ENCODE measurements around the gene RPRD1A. TPM values are rescaled to one million over a fixed set of nuclear protein-coding genes. Genes with fewer than 3 reads are reported as not detected.
"Not testable (repeated sequence)": the region's sequence is repeated elsewhere in the genome, so short reads cannot be mapped to it uniquely, and the experiment has no call there.

Gene RPRD1A, protein sequence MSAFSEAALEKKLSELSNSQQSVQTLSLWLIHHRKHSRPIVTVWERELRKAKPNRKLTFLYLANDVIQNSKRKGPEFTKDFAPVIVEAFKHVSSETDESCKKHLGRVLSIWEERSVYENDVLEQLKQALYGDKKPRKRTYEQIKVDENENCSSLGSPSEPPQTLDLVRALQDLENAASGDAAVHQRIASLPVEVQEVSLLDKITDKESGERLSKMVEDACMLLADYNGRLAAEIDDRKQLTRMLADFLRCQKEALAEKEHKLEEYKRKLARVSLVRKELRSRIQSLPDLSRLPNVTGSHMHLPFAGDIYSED
- total RNA-seq = 39.7 and 41.3 TPM in 2 replicates

DNA sequence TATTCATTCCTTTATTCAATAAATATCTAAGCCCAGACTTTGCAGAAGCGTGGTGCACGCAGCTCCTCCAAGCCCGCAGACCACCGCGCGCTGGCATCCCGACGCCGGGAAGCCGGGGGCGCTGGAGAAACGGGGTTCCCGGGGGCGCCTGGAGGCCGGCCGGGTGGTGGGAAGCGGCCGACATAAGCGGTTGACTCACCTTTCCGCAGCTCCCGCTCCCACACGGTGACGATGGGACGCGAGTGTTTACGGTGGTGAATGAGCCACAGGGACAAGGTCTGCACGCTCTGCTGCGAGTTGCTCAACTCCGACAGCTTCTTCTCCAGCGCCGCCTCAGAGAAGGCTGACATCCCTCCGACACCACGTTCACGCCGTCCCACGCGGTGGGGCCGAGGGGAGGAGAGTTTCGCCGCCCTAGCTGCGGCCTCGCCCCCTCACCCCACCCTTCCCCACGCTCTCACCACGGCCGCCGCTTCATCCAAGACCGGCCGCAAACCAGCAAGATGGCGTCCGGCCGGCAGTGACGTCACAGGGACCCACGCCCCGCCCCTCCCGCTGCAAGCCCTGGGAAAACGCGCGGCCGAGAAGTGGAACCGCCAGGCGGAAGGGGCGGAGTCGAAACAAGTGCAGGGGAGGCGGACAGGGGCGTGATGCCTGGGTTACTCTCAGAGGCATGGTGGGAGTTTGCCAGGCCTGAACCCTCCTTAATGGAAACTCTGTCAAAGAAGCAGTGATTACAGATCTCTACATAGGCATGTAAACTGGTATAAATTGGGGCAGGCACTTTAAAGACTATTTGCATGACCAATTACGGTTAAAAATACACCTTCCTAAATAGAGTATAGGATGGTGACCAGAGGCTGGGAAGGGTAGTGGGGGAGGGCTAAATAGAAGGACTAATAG lies at the start of gene RPRD1A:
RPRD1A (minus strand) TSS at position 505 of the 903 bp plus-strand sequence; CDS start at position 350, 155 bp downstream.
- no peak for DNase-seq (ENCODE audit: extremely low read depth, low read depth, low spot score)

DNA sequence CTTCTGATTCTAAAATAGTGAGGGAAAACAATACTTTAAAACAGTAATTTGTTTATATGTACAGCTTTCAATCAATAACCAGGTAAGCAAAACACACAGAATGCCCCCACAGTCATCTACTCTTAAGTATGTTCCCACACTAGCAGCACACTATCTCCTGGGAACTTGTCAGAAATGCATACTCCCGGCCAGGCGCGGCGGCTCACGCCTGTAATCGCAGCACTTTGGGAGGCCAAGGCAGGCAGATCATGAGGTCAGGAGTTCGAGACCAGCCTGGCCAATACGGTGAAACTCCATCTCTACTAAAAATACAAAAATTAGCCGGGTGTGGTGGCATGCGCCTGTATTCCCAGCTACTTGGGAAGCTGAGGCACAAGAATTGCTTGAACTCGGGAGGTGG lies 49.4 kb upstream of the RPRD1A start:
- not testable (repeated sequence) for DNase-seq (ENCODE audit: extremely low read depth, low read depth, low spot score)

- no peak for DNase-seq (ENCODE audit: extremely low read depth, low read depth, low spot score)
Observed at GRCh38 chr18:36114738-36115137, 47.4 kb upstream of the RPRD1A start.

DNA sequence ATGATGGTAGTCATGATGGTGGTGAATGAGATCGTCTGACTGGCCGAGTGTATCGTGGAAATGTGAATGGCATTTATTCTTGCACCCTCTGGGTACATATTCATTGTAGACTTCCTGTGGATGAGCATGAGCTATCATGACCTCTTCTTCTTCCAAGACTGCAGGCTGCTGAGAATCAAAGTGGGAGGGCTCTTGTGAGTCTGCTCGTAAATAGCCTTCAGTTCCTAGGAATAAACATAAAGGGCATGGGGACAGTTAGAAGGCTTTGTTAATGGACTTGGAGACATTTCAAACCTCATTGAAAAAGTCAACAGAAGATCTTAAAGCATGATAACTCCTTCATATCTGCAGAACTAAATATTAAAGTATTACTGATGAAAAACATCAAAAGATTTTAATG lies 46.9 kb upstream of the RPRD1A start:
- no peak for DNase-seq (ENCODE audit: extremely low read depth, low read depth, low spot score)

DNA sequence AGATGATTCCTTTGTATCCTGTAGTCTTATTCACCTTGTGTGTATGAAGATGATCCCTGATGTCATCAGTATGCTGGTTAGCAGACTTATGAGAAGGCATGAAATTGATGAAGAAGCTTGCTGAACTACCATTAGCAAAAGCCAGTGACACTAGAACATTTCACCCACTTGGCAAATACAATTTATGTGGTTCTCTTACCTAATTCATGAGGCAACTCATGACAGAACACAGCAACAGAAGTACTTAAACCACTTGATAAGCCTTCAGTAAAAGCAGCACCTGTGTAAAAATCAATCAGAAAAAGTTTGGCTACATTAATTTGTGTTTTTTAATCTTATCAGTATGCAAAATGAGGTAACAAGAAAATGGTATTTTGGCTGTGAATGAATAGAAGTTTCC lies 44.9 kb upstream of the RPRD1A start:
- DNase-seq (ENCODE audit: extremely low read depth, low read depth, low spot score) = no peak

- no peak for DNase-seq (ENCODE audit: extremely low read depth, low read depth, low spot score)
Observed at GRCh38 chr18:36109737-36110136, 42.4 kb upstream of the RPRD1A start.

- no peak for DNase-seq (ENCODE audit: extremely low read depth, low read depth, low spot score)
Observed at GRCh38 chr18:36108601-36109000, 41.2 kb upstream of the RPRD1A start.

DNA sequence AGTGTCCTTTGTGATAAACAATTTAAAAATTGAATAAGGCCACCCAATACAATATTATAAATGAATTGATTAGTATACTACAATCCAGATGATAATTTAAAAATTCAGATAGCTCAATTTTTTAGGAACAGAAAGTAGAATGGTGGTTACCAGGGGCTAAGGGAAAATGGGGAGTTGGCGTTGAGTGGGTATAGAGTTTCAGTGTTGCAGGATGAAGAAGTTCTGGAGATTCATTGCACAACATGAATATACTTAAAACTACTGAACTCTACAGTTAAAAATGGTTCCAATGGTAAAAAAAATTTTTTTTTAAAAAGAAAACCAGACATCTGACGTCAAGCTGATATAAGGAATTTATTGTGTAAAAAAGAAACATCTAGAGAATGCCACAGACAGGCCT lies 40.8 kb upstream of the RPRD1A start:
- no peak for DNase-seq (ENCODE audit: extremely low read depth, low read depth, low spot score)

DNA sequence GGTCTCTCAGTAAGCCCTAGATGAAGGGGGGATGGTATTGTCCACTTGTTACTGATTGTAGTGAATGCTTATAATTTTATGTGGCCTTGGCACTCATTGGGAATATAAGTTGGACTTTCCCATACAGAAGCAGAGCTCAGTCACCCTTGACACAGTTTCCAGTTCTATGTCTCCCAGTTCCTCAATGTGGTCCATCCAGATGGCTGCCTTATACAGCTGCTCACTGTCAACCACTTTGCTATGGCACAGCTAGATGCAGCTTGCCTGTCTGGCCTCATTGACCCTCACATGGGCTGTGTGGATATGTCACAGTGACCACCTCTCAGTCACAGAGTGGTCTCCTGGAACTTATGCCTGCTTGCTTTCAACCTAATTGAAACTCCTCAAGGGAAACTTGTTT lies 40.1 kb upstream of the RPRD1A start:
- DNase-seq (ENCODE audit: extremely low read depth, low read depth, low spot score) = no peak

- no peak for DNase-seq (ENCODE audit: extremely low read depth, low read depth, low spot score)
Observed at GRCh38 chr18:36104749-36105148, 37.4 kb upstream of the RPRD1A start.

GRCh38 chr18:36101943-36102342 lies 34.6 kb upstream of the RPRD1A start:
- DNase-seq (ENCODE audit: extremely low read depth, low read depth, low spot score) = no peak

- no peak for DNase-seq (ENCODE audit: extremely low read depth, low read depth, low spot score)
Observed at GRCh38 chr18:36099311-36099710, 32.0 kb upstream of the RPRD1A start.

DNA sequence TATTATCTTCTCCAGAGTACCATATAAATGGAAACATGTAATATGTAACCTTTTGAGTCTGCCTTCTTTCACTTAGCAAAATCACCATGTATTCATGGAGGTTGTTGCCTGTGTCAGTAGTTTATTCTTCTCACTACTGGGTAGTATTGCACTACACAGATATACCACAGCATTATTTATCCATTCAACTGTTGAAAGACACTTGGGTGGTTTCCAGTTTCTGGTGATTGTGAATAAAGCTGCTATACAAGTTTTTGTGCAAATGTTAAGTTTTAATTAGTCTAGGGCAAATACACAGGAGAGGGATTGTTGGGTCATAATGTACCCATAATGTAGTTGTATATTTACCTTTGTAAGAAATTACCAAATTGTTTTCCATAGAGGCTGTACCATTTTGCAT lies 29.6 kb upstream of the RPRD1A start:
- no peak for DNase-seq (ENCODE audit: extremely low read depth, low read depth, low spot score)

DNA sequence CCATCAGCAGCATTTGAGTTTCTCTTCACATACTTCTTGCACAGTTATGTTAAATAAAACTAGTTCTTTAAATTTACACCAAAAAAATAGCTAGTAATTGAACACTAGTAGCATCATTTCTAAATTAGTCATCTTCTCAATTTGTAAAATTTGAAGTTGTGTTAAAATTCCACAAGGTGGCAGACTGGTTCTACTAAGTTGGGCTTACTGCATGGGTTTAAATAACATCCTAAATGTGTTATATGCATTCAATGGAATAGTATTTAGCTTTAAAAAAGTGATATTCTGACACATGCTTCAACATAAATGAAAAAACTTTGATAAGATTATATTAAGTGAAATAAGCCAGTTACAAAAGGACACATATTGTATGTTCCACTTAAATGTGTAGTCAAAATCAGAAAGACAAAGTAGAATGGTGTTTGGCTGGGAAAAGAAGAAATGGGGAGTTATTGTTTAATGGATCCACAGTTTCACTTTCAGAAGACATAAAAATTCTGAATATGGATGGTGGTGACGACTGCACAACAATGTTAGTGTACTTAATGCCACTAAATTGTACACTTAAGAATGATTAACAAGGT lies 28.7 kb upstream of the RPRD1A start:
- DNase-seq (ENCODE audit: extremely low read depth, low read depth, low spot score) = peak; percentile 47

DNA sequence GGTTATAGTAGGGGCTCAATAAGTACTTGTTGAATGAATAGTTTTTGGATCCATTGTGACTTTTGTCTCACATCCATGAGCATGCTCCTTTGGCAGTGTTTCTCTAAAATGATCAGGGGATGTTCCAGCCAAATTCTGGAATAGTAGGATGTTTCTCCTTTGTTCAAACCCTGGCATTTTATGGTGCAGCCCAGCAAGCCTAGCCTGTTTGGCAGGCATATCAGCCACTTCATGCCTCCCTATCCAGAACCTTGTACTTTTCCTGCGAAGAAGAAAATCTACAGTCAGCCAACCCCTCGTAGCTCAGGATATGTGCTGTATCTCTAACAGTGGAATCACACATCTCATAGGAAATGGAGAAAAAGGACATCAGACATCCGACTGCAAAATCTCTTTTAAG lies 27.1 kb upstream of the RPRD1A start:
- DNase-seq (ENCODE audit: extremely low read depth, low read depth, low spot score) = no peak

DNA sequence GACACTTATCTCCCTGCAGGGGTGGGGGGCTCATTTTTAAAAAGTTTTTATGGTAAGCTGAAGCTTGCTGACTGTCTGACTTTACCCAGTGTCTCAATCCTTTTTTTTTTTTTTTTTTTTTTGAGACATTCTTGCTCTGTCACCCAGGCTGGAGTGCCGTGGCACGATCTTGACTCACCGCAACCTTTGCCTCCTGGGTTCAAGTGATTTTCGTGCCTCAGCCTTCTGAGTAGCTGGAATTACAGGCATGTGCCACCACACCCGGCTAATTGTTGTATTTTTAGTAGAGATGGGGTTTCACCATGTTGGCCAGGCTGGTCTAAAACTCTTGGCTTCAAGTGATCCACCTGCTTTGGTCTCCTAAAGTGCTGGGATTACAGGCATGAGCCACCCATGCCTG lies 24.8 kb upstream of the RPRD1A start:
- DNase-seq (ENCODE audit: extremely low read depth, low read depth, low spot score) = not testable (repeated sequence)

GRCh38 chr18:36089001-36089400 lies 21.6 kb upstream of the RPRD1A start:
- DNase-seq (ENCODE audit: extremely low read depth, low read depth, low spot score) = no peak

DNA sequence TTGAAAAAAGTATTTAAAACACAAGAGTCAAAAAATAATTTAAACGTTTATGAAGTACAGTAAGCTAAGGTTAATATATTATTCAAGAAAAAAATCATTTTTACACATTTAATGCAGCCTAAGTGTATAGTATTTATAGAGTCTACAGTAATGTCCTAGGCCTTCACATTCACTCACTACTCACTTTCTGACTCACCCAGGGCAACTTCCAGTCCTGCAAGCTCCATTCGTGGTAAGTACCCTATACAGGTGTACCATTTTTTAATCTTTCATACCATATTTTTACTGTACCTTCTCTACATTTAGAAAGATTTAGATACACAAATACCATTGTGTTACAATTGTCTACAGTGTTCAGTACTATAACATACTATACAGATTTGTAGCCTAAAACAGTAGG lies 20.9 kb upstream of the RPRD1A start:
- no peak for DNase-seq (ENCODE audit: extremely low read depth, low read depth, low spot score)

- no peak for DNase-seq (ENCODE audit: extremely low read depth, low read depth, low spot score)
Observed at GRCh38 chr18:36086186-36086585, 18.8 kb upstream of the RPRD1A start.

DNA sequence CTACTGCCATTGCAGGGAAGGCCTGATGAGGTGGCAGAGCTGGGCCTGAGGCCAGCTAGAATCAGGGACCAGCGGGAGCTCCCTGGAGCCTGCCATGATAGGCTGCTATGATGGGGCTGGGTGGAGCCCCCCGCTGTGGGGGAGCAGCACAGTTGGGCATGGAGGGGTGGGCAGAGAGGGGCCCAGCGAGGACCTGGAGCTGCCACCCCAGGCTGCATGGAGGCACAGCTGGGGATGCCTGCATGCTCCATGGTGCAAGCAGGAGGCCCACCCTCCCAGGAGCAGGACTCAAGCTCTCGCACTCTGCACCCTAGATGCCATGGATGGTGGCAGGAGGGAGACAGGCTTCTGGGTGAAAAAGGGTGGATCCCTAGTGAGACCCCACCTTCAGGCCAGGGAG lies 17.8 kb upstream of the RPRD1A start:
- DNase-seq (ENCODE audit: extremely low read depth, low read depth, low spot score) = no peak

DNA sequence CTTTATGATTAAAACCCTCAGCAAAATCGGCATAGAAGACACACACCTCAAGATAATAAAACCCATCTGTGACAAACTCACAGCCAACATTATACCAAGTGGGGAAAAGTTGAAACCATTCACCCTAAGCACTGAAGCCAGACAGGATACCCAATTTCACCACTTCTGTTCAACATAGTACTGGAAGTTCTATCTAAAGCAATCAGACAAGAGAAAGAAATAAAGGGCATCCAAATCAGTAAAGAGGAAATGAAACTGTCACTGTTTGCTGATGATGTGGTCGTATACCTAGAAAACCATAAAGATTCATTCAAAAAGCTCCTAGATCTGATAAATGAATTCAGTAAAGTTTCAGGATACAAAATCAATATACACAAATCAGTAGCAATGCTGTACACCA lies 16.4 kb upstream of the RPRD1A start:
- no peak for DNase-seq (ENCODE audit: extremely low read depth, low read depth, low spot score)

- DNase-seq (ENCODE audit: extremely low read depth, low read depth, low spot score) = not testable (repeated sequence)
Observed at GRCh38 chr18:36081118-36081517, 13.8 kb upstream of the RPRD1A start.
